GM19351 (cell line): ENCODE measurements around the gene MPC2.
"Not testable (repeated sequence)": the region's sequence is repeated elsewhere in the genome, so short reads cannot be mapped to it uniquely, and the experiment has no call there.

Experiments
- ATAC-seq: cut with Tn5 transposase; IDR thresholded peaks from one replicate; pipeline ENCODE4 v1.9.1; 2021; ENCODE audit warnings: mild to moderate bottlenecking, moderate library complexity; ENCODE audit not compliant: unreplicated experiment

Gene MPC2

GRCh38 chr1:167909691-167910180 lies 27.1 kb downstream of the MPC2 start:
- peak; percentile 48 for ATAC-seq

GRCh38 chr1:167905671-167906070 lies 31.2 kb downstream of the MPC2 start:
- no peak for ATAC-seq

GRCh38 chr1:167905182-167905581 lies 31.7 kb downstream of the MPC2 start:
- no peak for ATAC-seq

GRCh38 chr1:167904652-167905130 lies 32.2 kb downstream of the MPC2 start:
- ATAC-seq, result no peak

- no peak for ATAC-seq
Observed at GRCh38 chr1:167900907-167901306, 36.0 kb downstream of the MPC2 start.

GRCh38 chr1:167899253-167899681 lies 37.6 kb downstream of the MPC2 start:
- ATAC-seq, result peak; percentile 85

GRCh38 chr1:167898578-167899222 lies 38.2 kb downstream of the MPC2 start:
- no peak for ATAC-seq

- ATAC-seq, result no peak
Observed at GRCh38 chr1:167893798-167894197, 43.1 kb downstream of the MPC2 start.

GRCh38 chr1:167890400-167890799 lies 46.5 kb downstream of the MPC2 start:
- no peak for ATAC-seq

GRCh38 chr1:167887187-167887586 lies 49.7 kb downstream of the MPC2 start:
- ATAC-seq, result not testable (repeated sequence)

- ATAC-seq, result no peak
Observed at GRCh38 chr1:167882376-167882775, 54.5 kb downstream of the MPC2 start.

GRCh38 chr1:167881786-167882185 lies 55.1 kb downstream of the MPC2 start:
- ATAC-seq, result no peak

GRCh38 chr1:167881069-167881468 lies 55.8 kb downstream of the MPC2 start:
- ATAC-seq, result no peak

- ATAC-seq, result no peak
Observed at GRCh38 chr1:167880580-167881021, 56.3 kb downstream of the MPC2 start.

GRCh38 chr1:167879508-167879907 lies 57.4 kb downstream of the MPC2 start:
- no peak for ATAC-seq

GRCh38 chr1:167878372-167879160 lies 58.3 kb downstream of the MPC2 start:
- no peak for ATAC-seq

- ATAC-seq, result no peak
Observed at GRCh38 chr1:167876597-167877175, 60.2 kb downstream of the MPC2 start.

GRCh38 chr1:167871331-167871730 lies 65.5 kb downstream of the MPC2 start:
- no peak for ATAC-seq

GRCh38 chr1:167869157-167870001 lies 67.5 kb downstream of the MPC2 start:
- not testable (repeated sequence) for ATAC-seq

- ATAC-seq, result not testable (repeated sequence)
Observed at GRCh38 chr1:167866739-167867414, 70.0 kb downstream of the MPC2 start.
